ENCODE results near the gene SMYD3. TPM values are rescaled to one million over a fixed set of nuclear protein-coding genes. Genes with fewer than 3 reads are reported as not detected.

SMYD3 gene
- polyA plus RNA-seq, 1 donor from 2014 or later = 48.6 TPM

DNA sequence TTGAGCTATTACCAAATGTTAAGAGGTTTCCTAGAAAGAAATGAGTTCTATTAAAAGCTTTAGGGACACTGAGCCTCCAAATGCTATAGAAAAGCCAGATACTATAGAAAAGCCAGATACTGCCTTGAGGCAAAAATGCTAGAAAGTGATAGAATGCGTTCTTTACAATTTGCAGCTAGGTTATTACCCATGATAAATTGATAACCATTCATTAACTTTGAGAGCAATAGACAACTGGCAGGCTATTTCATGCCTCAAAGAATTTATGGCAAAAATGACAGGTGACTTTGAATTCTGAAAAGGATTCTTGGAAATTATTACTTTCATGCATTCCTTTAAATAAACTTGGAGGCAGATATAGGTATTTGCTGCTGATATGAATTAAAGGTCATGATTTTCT, 51.6 kb downstream of the SMYD3 start:
- Histone ChIP-seq H3K27me3 (ENCODE audit: insufficient read depth, low read depth, low read length) (no peaks in the 10 kb centered on the region), H3F3A (ENCODE audit: insufficient read depth, low read length, poor library complexity, severe bottlenecking) (no peaks in the 10 kb centered on the region), H2AFZ (ENCODE audit: low read depth, low read length) (no peak overlapping the region), H3K79me2 (replicated peaks; ENCODE audit: insufficient read depth, low read length) (no peaks in the 10 kb centered on the region), H3K27ac (ENCODE audit: low read length) (peak overlapping the region; percentile 31), H3K4me3 (ENCODE audit: low read length) (peak overlapping the region; percentile 5), H3K36me3 (ENCODE audit: insufficient read depth, low read length) (no peaks in the 10 kb centered on the region), H3K9ac (ENCODE audit: low read length) (no peak overlapping the region), H4K20me1 (ENCODE audit: insufficient read depth) (no peaks in the 10 kb centered on the region), H3K4me2 (ENCODE audit: low read length) (peak overlapping the region; percentile 1), H3K9me2 (ENCODE audit: insufficient read depth, low read length) (no peaks in the 10 kb centered on the region), H3K9me3 (ENCODE audit: low read length) (no peaks in the 10 kb centered on the region)
- TF ChIP-seq MXI1 (conservative IDR thresholded peaks at IDR 0.05; ENCODE audit: poor library complexity, severe bottlenecking) = no peak
- TF ChIP-seq, protein P1, sequence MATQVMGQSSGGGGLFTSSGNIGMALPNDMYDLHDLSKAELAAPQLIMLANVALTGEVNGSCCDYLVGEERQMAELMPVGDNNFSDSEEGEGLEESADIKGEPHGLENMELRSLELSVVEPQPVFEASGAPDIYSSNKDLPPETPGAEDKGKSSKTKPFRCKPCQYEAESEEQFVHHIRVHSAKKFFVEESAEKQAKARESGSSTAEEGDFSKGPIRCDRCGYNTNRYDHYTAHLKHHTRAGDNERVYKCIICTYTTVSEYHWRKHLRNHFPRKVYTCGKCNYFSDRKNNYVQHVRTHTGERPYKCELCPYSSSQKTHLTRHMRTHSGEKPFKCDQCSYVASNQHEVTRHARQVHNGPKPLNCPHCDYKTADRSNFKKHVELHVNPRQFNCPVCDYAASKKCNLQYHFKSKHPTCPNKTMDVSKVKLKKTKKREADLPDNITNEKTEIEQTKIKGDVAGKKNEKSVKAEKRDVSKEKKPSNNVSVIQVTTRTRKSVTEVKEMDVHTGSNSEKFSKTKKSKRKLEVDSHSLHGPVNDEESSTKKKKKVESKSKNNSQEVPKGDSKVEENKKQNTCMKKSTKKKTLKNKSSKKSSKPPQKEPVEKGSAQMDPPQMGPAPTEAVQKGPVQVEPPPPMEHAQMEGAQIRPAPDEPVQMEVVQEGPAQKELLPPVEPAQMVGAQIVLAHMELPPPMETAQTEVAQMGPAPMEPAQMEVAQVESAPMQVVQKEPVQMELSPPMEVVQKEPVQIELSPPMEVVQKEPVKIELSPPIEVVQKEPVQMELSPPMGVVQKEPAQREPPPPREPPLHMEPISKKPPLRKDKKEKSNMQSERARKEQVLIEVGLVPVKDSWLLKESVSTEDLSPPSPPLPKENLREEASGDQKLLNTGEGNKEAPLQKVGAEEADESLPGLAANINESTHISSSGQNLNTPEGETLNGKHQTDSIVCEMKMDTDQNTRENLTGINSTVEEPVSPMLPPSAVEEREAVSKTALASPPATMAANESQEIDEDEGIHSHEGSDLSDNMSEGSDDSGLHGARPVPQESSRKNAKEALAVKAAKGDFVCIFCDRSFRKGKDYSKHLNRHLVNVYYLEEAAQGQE (IDR thresholded peaks at IDR 0.05; ENCODE audit: borderline replicate concordance) = no peak
- no peak for TF ChIP-seq RAD21 (conservative IDR thresholded peaks at IDR 0.05)
- no peak for TF ChIP-seq TAF1 (IDR thresholded peaks at IDR 0.05; ENCODE audit: low read depth)
- TF ChIP-seq EP300 (conservative IDR thresholded peaks at IDR 0.05; ENCODE audit: poor library complexity, severe bottlenecking) = peak; percentile 72
- TF ChIP-seq, protein P2, sequence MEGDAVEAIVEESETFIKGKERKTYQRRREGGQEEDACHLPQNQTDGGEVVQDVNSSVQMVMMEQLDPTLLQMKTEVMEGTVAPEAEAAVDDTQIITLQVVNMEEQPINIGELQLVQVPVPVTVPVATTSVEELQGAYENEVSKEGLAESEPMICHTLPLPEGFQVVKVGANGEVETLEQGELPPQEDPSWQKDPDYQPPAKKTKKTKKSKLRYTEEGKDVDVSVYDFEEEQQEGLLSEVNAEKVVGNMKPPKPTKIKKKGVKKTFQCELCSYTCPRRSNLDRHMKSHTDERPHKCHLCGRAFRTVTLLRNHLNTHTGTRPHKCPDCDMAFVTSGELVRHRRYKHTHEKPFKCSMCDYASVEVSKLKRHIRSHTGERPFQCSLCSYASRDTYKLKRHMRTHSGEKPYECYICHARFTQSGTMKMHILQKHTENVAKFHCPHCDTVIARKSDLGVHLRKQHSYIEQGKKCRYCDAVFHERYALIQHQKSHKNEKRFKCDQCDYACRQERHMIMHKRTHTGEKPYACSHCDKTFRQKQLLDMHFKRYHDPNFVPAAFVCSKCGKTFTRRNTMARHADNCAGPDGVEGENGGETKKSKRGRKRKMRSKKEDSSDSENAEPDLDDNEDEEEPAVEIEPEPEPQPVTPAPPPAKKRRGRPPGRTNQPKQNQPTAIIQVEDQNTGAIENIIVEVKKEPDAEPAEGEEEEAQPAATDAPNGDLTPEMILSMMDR (IDR thresholded peaks at IDR 0.05; ENCODE audit: poor library complexity, severe bottlenecking) = no peak
- peak; percentile 62 for TF ChIP-seq POLR2AphosphoS5 (IDR thresholded peaks at IDR 0.05)

DNA sequence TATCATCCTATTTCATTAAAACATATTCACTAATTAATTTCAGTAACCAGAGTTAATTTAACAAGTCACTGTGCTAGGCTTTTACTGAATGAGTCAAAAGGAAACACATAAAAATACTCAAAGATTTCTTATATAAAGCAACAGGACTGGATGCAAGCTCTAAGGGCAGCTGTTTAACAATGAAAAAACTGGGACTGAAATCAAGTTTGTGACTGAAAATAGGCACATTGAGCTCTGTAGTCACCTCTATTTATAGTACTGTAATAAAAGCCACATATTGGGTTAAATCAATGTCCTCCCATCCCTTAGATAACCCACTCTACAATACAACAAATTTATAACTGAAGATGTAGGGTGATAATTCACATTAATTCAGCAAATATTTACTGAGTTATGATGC, 52.4 kb downstream of the SMYD3 start:
- Histone ChIP-seq H3F3A (ENCODE audit: insufficient read depth, low read length, poor library complexity, severe bottlenecking) (no peaks in the 10 kb centered on the region), H3K36me3 (ENCODE audit: insufficient read depth, low read length) (no peaks in the 10 kb centered on the region), H3K27me3 (ENCODE audit: insufficient read depth, low read depth, low read length) (no peaks in the 10 kb centered on the region), H3K9me2 (ENCODE audit: insufficient read depth, low read length) (no peaks in the 10 kb centered on the region), H3K9ac (ENCODE audit: low read length) (no peak overlapping the region), H3K79me2 (replicated peaks; ENCODE audit: insufficient read depth, low read length) (no peaks in the 10 kb centered on the region), H3K27ac (ENCODE audit: low read length) (no peak overlapping the region), H2AFZ (ENCODE audit: low read depth, low read length) (no peak overlapping the region), H3K4me3 (ENCODE audit: low read length) (no peak overlapping the region), H4K20me1 (ENCODE audit: insufficient read depth) (no peaks in the 10 kb centered on the region), H3K4me2 (ENCODE audit: low read length) (no peak overlapping the region), H3K9me3 (ENCODE audit: low read length) (no peaks in the 10 kb centered on the region)
- no peak for TF ChIP-seq SMC3 (conservative IDR thresholded peaks at IDR 0.05; ENCODE audit: poor library complexity)
- TF ChIP-seq RAD21 (conservative IDR thresholded peaks at IDR 0.05) = no peak
- no peak for TF ChIP-seq MXI1 (conservative IDR thresholded peaks at IDR 0.05; ENCODE audit: poor library complexity, severe bottlenecking)
- no peak for TF ChIP-seq EP300 (conservative IDR thresholded peaks at IDR 0.05; ENCODE audit: poor library complexity, severe bottlenecking)
- no peak for TF ChIP-seq EZH2 (IDR thresholded peaks at IDR 0.05; ENCODE audit: borderline replicate concordance, insufficient read depth, low read length, poor library complexity, severe bottlenecking)
- TF ChIP-seq, protein P1 (IDR thresholded peaks at IDR 0.05; ENCODE audit: borderline replicate concordance) = no peak
- TF ChIP-seq, protein P2 (IDR thresholded peaks at IDR 0.05; ENCODE audit: poor library complexity, severe bottlenecking) = no peak
- no peak for TF ChIP-seq TAF1 (IDR thresholded peaks at IDR 0.05; ENCODE audit: low read depth)
- TF ChIP-seq POLR2AphosphoS5 (IDR thresholded peaks at IDR 0.05) = no peak

All from neural cell (in vitro differentiated cells).